GM19324 (cell line): Measurements from ENCODE around the gene ZNF746.

Experiments
- ATAC-seq: cut with Tn5 transposase; IDR thresholded peaks from one replicate; pipeline ENCODE4 v1.9.1; 2021; ENCODE audit warnings: mild to moderate bottlenecking, moderate library complexity; ENCODE audit not compliant: unreplicated experiment, low FRiP score

Gene ZNF746

DNA sequence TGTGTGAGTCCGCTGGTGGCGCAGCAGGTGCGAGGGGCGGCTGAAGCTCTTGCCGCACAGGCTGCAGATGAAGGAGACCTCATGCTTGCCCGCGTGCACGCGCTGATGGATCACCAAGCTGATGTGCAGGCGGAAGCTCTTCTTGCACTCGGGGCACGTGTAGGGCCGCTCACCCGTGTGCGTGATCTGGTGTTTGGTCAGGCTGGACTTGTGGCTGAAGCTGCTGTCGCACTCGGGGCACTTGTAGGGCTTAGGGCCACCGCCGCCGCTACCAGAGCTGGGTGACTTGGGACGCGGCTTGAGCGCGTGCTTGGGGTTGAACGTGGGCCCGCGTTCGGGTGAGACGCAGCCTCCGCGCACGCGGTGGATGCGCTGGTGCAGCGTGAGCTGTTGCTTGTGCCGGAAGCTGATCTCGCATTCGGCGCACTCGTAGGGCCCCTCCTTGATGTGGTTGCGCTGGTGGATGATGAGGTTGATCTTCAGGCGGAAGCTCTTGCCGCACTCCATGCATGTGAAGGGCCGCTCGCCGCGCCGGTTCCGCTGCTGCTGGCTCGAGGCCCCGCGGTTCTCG is 65.4 kb downstream of the ZNF746 start:
- ATAC-seq = no peak

- no peak for ATAC-seq
These were observed 66.0 kb downstream of the ZNF746 start for GRCh38 chr7:149431486-149432120.

GRCh38 chr7:149430192-149430591 is 67.4 kb downstream of the ZNF746 start:
- no peak for ATAC-seq

DNA sequence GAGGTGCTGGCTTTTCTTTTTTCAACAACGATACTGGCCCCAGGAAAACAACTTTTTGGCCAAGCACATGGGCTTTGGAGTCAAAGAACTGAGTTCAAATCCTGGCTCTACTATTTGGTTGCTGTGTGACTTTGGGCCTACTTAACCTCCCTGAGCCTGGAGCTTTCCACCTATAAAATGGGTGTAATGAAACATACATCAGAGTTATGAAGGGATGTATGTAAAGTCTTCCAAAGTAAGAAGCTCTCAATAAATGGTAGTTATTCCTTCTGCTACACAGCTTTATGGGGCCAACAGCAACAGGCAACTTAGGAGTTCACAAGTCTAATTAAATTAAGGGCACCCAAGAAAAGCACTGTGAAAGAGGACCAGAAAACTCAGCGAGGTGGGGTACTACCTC is 69.7 kb downstream of the ZNF746 start:
- no peak for ATAC-seq

DNA sequence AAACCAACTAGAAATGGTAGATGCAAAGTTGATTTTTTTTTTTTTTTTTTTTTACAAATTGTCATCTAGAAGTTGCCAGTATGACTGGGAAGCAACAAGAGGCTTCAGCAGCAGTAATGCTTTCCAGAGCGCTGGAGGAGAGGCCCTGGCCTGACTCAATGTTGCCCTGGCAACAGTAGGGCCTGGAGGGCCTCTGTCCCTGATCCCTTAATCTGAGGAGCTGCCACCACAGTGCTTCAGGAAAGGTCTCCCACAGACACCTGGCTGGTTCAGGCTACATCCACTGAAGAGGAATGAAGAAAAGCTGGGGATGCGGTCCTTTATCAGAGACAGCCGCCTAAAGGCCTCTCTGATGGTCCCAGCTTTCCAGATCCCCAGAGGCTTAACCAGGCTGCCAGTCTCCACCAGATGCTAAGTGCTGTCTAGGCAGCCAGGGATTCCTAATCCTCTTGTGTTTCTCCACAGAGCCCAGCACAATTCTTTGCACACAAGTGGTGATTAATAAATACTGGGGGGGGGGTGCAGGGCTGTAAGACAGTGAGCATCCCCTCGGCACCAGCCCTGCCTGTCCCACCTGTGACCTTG is 70.4 kb downstream of the ZNF746 start:
- no peak for ATAC-seq

DNA sequence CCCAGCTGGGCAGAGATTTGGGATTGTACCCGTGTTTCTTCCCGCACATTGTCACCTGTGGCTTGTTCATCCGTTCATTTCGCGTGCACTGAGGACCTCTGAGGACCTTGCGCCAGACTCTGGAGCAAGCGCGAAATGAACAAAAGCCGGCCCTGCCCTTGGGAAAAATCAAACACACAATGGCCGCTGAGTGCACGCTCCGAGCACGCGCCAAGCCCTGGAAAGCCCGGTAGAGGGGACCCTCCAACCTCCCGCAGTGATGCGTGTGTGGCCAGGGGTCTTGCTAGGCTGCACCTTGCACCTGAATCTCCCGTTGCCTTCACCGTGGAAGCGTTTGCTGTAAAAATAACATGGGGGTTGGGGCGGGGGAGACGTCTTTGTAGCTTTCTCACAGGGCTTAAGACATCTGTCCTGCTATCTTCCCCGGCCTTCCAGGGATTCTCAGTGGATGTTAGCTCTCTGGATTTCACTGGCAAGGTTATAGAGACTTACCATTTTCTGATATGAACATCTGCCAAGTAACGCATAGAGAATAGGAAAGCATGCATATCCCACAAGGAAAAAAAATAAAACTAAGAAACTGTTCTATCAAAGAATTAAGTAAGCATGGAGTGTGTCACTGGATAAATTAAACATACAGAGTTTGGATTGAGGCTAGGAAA is 74.0 kb downstream of the ZNF746 start:
- no peak for ATAC-seq

DNA sequence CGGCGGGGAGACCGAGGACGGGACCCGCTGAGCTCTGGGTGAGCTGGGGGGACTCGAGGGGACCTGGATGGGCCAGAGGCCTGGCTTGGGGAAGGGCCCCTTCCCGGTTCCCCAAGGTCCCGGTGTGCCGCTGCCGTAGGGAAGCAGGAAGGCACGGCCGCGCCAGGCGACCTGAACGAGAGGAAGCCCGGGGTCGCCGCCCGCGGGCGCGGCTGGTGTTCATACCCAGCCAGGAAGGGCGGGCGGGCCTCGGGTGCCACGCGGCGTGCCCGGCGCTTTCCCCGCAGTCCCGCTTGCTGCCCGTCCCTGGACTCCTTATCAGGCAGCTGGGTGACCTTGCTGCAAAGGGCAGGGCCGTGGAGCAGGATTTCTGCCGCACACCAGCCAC is 74.7 kb downstream of the ZNF746 start:
- ATAC-seq = no peak
